Gastrocnemius medialis (tissue), 4 donors: ENCODE results near the gene MTREX.

ENCODE experiments used
- CTCF ChIP-seq, 5 experiments: fragments of 450-650 bp in 3 of 5; fragments of 200-600 bp in 2 of 5; sonication (generic) in 2 of 5; IDR thresholded peaks in 4 of 5; conservative IDR thresholded peaks in 1 of 5; 1 replicate in 4 of 5; 2 replicates in 1 of 5; pipeline ENCODE4 v1.5.1; 2016 to 2019; ENCODE audit warnings: antibody characterized with exemption in 5 of 5, mild to moderate bottlenecking in 3 of 5, moderate library complexity in 3 of 5
- POLR2A ChIP-seq, 2 donors: fragments of 450-650 bp; IDR thresholded peaks; one replicate each; pipeline ENCODE4 v1.6.1; 2017; ENCODE audit warnings: antibody characterized with exemption in 2 of 2, mild to moderate bottlenecking in 2 of 2, moderate library complexity in 2 of 2

GRCh38 chr5:55278778-55279177 lies 29.0 kb upstream of the MTREX start:
- no peak for TF ChIP-seq CTCF (IDR thresholded peaks at IDR 0.05 in 4 of 5, conservative IDR thresholded peaks at IDR 0.05 in 1 of 5)
- TF ChIP-seq POLR2A (IDR thresholded peaks at IDR 0.05): no peak
